GM12878 (cell line): ENCODE results near the gene FBF1. TPM values are rescaled to one million over a fixed set of nuclear protein-coding genes. Genes with fewer than 3 reads are reported as not detected.

Experiments used
- BACH1 ChIP-seq: fragments of 450-650 bp; IDR thresholded peaks from 2 replicates; pipeline ENCODE4 v1.6.1; 2017; ENCODE audit warnings: mild to moderate bottlenecking, borderline replicate concordance
- CTCF ChIP-seq, 3 experiments: IDR thresholded peaks in 2 of 3; conservative IDR thresholded peaks in 1 of 3; 2 replicates each; pipeline ENCODE4 v1.5.1; 2011; ENCODE audit warnings: low read depth in 3 of 3, low read length in 3 of 3, mild to moderate bottlenecking in 3 of 3, control low read depth in 2 of 3, moderate library complexity in 2 of 3, inconsistent platforms in 1 of 3, mixed read lengths in 1 of 3; ENCODE audit not compliant: control insufficient read depth in 2 of 3, insufficient read depth in 1 of 3; ENCODE audit errors: extremely low read depth in 1 of 3
- FOS ChIP-seq: IDR thresholded peaks from 3 replicates; pipeline ENCODE4 v1.6.1; 2011; ENCODE audit warnings: borderline replicate concordance; ENCODE audit not compliant: insufficient read length; ENCODE audit errors: extremely low read depth
- FOXM1 ChIP-seq: IDR thresholded peaks from 2 replicates; pipeline ENCODE4 v1.6.1; 2012; ENCODE audit warnings: low read depth, mild to moderate bottlenecking, inconsistent platforms, low read length, moderate library complexity
- IKZF2 ChIP-seq, 2 experiments: fragments of 450-650 bp; IDR thresholded peaks; 2 replicates each; pipeline ENCODE4 v1.6.1; 2017; ENCODE audit warnings: mild to moderate bottlenecking in 2 of 2, moderate library complexity in 2 of 2
- MEF2A ChIP-seq: IDR thresholded peaks from 2 replicates; pipeline ENCODE4 v1.6.1; 2011; ENCODE audit warnings: low read depth, mild to moderate bottlenecking, low read length, moderate library complexity; ENCODE audit not compliant: insufficient read depth
- NRF1 ChIP-seq: conservative IDR thresholded peaks from 2 replicates; pipeline ENCODE4 v1.6.1; 2011; ENCODE audit warnings: mild to moderate bottlenecking, low read depth, low read length, improper control_type of control experiment
- PAX5 ChIP-seq: IDR thresholded peaks from 2 replicates; pipeline ENCODE4 v1.6.1; 2011; ENCODE audit warnings: low read depth, low read length, borderline replicate concordance
- TCF7 ChIP-seq: IDR thresholded peaks from 2 replicates; pipeline ENCODE4 v1.6.1; 2014; ENCODE audit warnings: antibody characterized with exemption, borderline replicate concordance
- ZNF384 ChIP-seq: IDR thresholded peaks from 2 replicates; pipeline ENCODE4 v1.6.1; 2012; ENCODE audit warnings: low read depth, mild to moderate bottlenecking, low read length, improper control_type of control experiment, borderline replicate concordance
- polyA plus RNA-seq, 11 experiments: library from polyadenylated mRNA; depleted of rRNA in 4 of 11; unstranded in 6 of 11; stranded (reverse) in 5 of 11; fragments of >200 nt; fragmentation: Nextera tagmentation in 4 of 11; fragmentation: Illumina TruSeq in 1 of 11; extraction: Ambion mirVana in 4 of 11; extraction: Trizol in 1 of 11; gene quantifications; 1 replicate in 1 of 11; 2 replicates in 10 of 11; pipeline versions ENCODE4 v1.2.1 to v1.2.3, GENCODE V29; 2011 to 2016; ENCODE audit warnings: inconsistent platforms in 2 of 11, missing spikeins in 2 of 11, low read depth in 1 of 11
- total RNA-seq, 4 experiments: library from RNA; depleted of rRNA in 3 of 4; stranded (reverse); fragments of >200 nt in 3 of 4; fragmentation: Illumina TruSeq in 1 of 4; extraction: Trizol in 1 of 4; gene quantifications; 2 replicates each; pipeline versions ENCODE4 v1.2.1 to v1.2.3, GENCODE V29; 2013 to 2021

The FBF1 gene
- total and polyA plus RNA-seq, 10 of the 15 experiments (the other 5 are each of a cell fraction or from before 2014, with no cell fraction given): 0.29 to 15.0 (median 7.0) TPM

DNA sequence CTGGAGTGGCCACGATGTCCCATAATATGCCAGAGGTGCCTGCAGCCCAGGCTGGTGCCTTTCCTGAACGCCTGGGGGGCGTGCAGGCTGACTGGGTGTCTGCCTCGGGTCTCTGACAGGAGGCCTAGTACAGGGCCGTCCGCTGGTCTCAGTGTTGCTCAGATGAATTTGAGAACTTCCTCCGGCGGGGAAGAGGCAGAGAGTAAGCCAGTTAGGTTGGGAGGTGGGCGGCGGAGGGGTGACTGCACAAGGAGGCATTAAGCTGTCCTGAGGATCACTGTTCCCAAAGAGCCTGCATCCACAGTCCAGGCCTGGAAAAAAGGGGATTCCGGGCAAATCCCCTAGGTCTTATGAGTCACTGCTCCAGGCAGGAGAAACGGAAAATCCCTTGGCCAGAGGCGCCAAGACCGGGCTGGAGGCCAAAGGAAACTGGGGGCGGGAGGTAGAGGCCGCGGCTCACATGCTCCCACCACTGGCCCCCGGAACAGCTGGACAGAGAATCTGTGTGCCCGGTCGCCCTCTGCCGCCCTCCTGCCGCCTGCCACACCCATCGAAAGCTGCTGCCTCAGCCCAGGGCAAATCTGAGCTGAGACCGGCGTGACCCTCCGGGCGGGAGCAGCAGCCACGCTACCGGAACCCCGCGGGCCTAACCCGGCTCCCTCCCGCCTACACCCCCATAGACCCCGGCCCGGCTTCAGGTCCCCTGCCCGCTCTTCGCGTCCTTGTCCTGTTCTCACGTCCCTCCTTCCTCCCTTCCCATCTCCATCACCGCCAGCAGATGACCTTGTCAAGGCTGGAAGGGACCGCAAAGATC is 63.7 kb downstream of the FBF1 start (continued):
- TF ChIP-seq CTCF (IDR thresholded peaks at IDR 0.05 in 2 of 3, conservative IDR thresholded peaks at IDR 0.05 in 1 of 3; ENCODE audit: control insufficient read depth in 2 of 3, extremely low read depth in 1 of 3, insufficient read depth in 1 of 3, low read depth in 3 of 3, low read length in 3 of 3): peak in 1 of 3 experiments; percentile 40; a peak in 1 of 6 replicates
- no peak for TF ChIP-seq NRF1
- TF ChIP-seq TCF7: no peak
- TF ChIP-seq FOS: no peak
- TF ChIP-seq FOXM1: no peak
- no peak for TF ChIP-seq MEF2A
- TF ChIP-seq BACH1: 0 out of 2 replicates have a peak, but pooled peaks have one; percentile 25
- TF ChIP-seq ZNF384: no peak
- TF ChIP-seq PAX5: no peak
- peak; percentile 40 to 54 for TF ChIP-seq IKZF2 (IDR thresholded peaks at IDR 0.05)
